GM18907 (cell line): ENCODE data around the gene TBCD.

Experiments used
- ATAC-seq: cut with Tn5 transposase; IDR thresholded peaks from one replicate; pipeline ENCODE4 v1.9.1; 2021; ENCODE audit warnings: mild to moderate bottlenecking, moderate library complexity; ENCODE audit not compliant: unreplicated experiment

Gene TBCD

GRCh38 chr17:82789051-82789592 lies 37.3 kb downstream of the TBCD start:
- ATAC-seq = no peak

- no peak for ATAC-seq
These were observed 37.9 kb downstream of the TBCD start for GRCh38 chr17:82789806-82790205.

- ATAC-seq = no peak
These were observed 38.5 kb downstream of the TBCD start for GRCh38 chr17:82790391-82790790.

GRCh38 chr17:82791532-82791931 lies 39.7 kb downstream of the TBCD start:
- ATAC-seq = no peak

GRCh38 chr17:82793974-82794630 lies 42.2 kb downstream of the TBCD start:
- ATAC-seq = no peak

GRCh38 chr17:82794781-82795482 lies 43.1 kb downstream of the TBCD start:
- no peak for ATAC-seq

GRCh38 chr17:82795615-82796014 lies 43.8 kb downstream of the TBCD start:
- ATAC-seq = no peak

- no peak for ATAC-seq
These were observed 45.2 kb downstream of the TBCD start for GRCh38 chr17:82797061-82797460.

GRCh38 chr17:82798752-82799151 lies 46.9 kb downstream of the TBCD start:
- no peak for ATAC-seq

- no peak for ATAC-seq
These were observed 47.7 kb downstream of the TBCD start for GRCh38 chr17:82799591-82799990.

GRCh38 chr17:82800885-82801284 lies 49.0 kb downstream of the TBCD start:
- ATAC-seq = no peak

- ATAC-seq = no peak
These were observed 49.6 kb downstream of the TBCD start for GRCh38 chr17:82801377-82801970.

GRCh38 chr17:82802075-82802780 lies 50.4 kb downstream of the TBCD start:
- no peak for ATAC-seq

GRCh38 chr17:82803185-82803584 lies 51.3 kb downstream of the TBCD start:
- no peak for ATAC-seq

GRCh38 chr17:82803606-82804005 lies 51.7 kb downstream of the TBCD start:
- ATAC-seq = no peak

GRCh38 chr17:82804442-82805191 lies 52.8 kb downstream of the TBCD start:
- ATAC-seq = no peak

GRCh38 chr17:82805254-82805653 lies 53.4 kb downstream of the TBCD start:
- no peak for ATAC-seq

- no peak for ATAC-seq
These were observed 54.0 kb downstream of the TBCD start for GRCh38 chr17:82805823-82806222.

GRCh38 chr17:82806645-82807044 lies 54.8 kb downstream of the TBCD start:
- ATAC-seq = no peak

- no peak for ATAC-seq
These were observed 55.2 kb downstream of the TBCD start for GRCh38 chr17:82807101-82807500.

GRCh38 chr17:82807562-82807961 lies 55.7 kb downstream of the TBCD start:
- no peak for ATAC-seq
